Measurements from ENCODE around the gene RIPOR2.
A peak's percentile ranks its signal among the peaks of the same experiment; 100 is the strongest.

RIPOR2 gene

GRCh38 chr6:24875534-24875901 lies 60.2 kb downstream of the RIPOR2 start:
- DNase-seq (ENCODE audit: low read depth), result no peak

DNA sequence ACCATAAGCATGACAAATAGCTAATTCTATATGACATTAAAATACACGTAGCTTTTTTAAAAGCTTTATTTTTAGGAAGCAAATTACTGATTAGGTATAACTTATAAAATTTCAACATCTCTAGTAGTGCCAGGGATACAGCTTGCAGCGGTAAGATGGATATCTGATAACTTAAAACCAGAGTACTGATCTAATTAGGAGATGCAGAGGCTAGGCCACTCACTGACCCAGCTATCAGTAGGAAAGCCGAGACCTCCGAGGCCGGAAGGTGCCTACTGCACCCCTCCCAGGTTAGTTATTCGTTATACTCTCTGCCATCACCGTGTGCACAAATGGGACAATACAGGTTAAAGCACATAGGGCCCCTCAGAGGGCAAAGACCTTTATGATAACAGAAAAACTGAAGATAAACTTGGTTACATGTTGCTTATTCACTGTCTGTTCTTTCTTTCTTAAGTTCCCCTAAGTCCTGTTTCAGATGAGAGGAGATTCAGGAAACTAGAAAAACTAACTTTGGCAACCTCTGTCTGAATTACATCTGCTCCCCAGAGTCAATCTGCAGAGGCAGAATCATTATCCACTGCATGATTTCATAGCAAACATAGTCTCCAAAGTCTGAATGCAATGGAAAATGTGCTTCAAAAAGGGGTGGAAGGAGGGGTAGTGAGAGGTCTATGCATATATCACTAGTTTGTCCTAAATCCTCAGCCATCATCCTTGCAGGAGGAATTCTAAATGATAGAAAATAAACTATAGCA lies 60.8 kb downstream of the RIPOR2 start:
- DNase-seq (ENCODE audit: low read depth), result no peak

DNA sequence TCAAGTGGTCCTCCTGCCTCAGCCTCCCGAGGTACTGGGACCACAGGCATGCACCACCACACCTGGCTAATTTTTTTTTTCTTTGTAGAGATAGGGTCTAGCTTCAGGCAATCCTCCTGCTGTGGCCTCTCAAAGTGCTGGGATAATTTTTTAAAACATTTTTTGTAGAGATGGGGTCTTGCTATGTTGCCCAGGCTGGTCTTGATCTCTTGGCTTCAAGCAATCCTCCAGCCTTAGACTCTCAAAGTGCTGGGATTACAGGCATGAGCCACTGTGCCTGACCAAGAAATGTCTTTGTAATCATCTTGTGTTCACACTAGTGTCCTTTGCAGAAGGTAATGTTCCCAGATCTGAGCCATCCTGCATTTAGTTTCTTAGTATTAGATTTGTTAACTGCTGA lies 61.6 kb downstream of the RIPOR2 start:
- DNase-seq (ENCODE audit: low read depth), result no peak

GRCh38 chr6:24872779-24873178 lies 63.0 kb downstream of the RIPOR2 start:
- no peak for DNase-seq (ENCODE audit: low read depth)

DNA sequence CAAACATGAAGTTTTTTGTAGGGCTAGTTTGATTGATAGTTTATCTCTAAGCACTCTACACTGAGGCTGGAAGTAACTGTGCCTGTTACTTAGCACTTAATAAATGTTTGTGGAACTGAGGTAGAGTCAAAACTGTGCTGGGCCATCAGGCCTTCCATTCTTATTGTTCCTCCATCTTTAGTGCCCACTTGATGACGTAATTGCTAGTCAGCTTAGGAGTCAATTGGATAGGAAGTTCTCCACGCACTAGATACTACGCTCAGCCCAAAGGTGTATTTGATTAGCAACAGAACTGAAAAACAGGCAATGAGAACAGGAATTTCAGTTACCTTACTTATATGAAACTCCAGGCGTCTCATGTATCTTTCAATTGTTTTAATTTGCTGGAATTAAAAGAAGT lies 67.0 kb downstream of the RIPOR2 start:
- no peak for DNase-seq (ENCODE audit: low read depth)

DNA sequence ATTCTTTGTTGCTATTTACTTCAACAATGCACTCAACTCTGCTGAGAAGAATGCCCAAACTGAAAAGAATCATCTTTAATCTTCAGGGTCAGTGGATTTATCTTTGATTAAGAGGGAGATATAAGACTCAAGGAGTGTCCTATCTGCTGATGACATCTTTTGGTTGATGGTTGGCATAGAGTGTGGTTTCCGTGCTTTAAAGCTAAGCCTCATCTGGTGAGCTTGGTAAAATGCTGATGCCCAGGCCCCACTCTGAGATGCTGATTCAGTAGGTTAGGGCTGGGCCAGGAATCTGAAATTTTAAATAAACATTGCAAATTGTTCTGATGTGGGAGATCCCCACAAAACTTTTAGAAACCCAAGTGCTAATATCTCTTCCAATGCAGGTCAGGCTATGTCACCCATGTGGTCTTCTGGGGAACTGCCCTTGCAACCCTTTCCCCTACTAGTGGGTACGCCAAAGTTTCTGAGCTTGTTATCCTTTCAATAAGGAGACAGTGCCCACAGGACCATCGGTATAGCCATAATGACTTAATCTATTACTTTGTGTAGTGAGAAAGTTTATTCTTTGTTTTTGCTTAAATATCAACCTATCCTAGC lies 68.6 kb downstream of the RIPOR2 start:
- no peak for DNase-seq (ENCODE audit: low read depth)

DNA sequence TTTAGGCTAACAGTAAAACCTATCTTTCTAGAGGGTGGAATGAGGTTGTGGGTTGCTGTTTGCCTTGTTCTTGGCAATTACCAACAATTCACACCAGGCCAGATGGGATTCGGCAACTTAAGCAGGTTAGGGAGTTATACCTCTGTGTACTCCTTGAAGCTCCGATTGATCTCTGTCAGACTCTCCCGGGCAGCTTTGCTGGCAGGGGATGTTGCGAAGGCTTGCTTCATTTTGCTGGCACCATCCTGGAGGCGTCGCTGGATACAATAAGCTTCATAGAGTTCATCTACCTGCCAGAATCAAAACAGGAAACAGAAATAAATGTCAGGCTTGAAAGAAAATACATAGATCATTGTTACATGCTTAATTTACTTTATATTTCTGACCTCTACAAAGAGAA lies 70.6 kb downstream of the RIPOR2 start:
- DNase-seq (ENCODE audit: low read depth), result no peak

GRCh38 chr6:24864343-24864742 lies 71.4 kb downstream of the RIPOR2 start:
- peak; percentile 59 for DNase-seq (ENCODE audit: low read depth)

GRCh38 chr6:24861934-24862333 lies 73.8 kb downstream of the RIPOR2 start:
- no peak for DNase-seq (ENCODE audit: low read depth)

DNA sequence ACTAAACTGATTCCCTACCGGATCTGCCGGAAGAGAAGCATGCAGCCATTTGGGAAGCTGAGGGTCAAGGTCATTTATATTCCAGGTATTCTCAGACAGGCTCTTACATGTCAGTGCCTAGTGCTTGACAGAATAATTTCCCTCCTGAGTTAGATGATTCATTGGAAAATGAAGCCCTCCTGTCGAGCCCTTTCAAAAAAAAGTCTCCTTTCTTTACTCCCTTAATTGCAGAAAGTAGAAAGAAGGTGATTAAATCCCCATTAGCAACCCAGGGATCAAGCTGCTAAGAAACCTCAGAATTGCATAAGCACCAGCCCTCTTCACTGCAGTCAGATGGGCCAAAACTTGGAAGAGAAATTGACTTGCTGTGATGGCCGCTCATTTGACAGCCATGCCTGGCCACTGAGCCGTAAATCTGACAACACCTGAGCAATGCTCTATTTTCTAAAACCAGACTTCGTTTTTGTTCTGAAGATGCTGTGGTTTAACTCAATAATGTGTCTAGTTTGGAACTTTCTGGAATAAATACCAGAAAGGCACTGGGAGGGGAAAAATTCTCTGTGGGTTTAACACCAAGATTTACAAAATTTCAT lies 76.1 kb downstream of the RIPOR2 start:
- no peak for DNase-seq (ENCODE audit: low read depth)

DNA sequence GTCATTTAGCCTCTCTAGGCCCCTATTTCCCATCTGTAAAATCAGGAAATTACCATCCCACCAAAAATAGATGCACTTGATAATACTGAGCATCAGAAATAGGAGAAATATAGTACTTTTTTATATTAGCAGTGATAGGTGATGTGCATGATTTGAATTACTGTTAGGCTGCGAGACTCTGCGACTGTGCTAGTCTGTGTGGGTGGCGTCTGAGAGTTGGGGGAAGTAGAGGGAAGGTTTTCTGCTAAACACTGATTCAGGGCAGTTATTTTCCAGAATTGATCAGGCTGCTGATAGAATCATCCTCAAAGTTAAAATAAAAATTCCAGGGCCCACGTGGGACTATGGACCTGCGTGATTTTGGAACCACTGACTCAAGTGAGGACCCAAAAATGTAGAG lies 76.6 kb downstream of the RIPOR2 start:
- no peak for DNase-seq (ENCODE audit: low read depth)

GRCh38 chr6:24858177-24858653 lies 77.5 kb downstream of the RIPOR2 start:
- peak; percentile 38 for DNase-seq (ENCODE audit: low read depth)

GRCh38 chr6:24856901-24857670 lies 78.7 kb downstream of the RIPOR2 start:
- DNase-seq (ENCODE audit: low read depth), result no peak

DNA sequence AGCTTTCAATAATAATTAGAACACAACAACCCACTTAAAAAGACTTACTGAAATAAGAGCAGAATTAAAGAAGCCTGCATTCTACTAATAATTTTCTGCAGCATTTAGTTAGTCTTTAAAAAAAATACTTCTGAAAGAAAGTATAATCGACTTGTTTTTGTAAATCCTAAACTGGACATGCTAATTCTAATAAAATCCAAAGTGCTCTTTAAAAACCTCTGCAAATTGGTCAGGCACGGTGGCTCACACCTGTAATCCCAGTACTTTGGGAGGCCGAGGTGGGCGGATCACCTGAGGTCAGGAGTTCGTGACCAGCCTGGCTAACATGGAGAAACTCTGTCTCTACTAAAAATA lies 79.5 kb downstream of the RIPOR2 start:
- DNase-seq (ENCODE audit: low read depth), result no peak

DNA sequence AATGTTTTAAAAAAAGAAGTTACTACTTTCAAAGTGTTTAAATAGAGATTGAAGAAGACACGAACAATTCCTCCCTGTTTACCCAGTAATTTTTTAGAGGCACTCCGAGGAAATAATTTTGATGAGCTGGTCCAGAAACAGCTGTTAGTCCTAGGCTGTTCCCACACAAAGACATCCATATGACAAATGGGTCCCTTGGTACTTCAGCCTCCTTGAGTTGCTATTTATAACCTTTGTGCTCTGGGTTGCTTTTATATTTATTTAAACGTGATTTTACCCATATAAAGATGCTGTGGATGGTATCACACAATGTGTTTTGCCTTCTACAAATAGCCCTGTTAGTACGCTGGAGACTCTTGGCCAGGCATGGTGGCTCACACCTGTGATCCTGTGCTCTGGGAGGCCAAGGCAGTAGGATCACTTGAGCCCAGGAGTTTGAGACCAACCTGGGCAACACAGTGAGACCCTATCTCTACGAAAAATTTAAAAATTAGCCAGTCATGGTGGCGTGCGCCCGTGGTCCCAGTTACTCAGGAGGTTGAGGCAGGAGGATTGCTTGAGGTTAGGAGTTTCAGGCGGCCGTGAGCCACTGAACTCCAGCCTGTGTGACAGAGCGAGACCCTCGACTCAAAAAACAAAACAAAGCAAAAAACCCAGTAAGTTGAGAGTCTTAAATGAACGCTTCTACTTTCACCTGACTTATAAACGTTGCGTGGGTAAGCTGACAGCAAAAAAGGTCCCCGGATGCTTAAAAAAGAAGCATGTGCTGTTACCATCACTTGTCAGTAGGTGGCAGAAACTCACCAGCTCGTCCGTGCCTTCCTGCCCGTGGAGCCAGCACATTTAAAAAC lies 80.1 kb downstream of the RIPOR2 start:
- peak; percentile 75 for DNase-seq (ENCODE audit: low read depth)

- no peak for DNase-seq (ENCODE audit: low read depth)
These were observed 81.6 kb downstream of the RIPOR2 start for GRCh38 chr6:24854077-24854666.

DNA sequence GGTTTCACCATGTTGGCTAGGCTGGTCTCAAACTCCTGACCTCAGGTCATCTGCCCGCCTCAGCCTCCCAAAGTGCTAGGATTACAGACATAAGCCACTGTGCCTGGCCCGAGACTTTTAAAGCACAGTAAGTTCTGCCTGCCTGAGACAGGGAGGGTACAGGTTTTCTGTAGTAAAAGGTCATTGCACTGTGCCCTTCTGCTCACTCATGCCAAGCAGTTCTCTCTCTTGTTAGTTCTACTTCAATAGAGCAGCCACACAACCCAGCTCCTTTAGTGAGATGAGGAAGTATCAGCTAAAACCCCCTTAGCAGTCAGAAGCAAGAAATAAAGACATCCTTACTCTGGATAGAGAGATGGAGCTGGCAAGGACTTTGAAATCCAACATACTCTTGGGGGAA lies 84.7 kb downstream of the RIPOR2 start:
- DNase-seq (ENCODE audit: low read depth), result no peak

DNA sequence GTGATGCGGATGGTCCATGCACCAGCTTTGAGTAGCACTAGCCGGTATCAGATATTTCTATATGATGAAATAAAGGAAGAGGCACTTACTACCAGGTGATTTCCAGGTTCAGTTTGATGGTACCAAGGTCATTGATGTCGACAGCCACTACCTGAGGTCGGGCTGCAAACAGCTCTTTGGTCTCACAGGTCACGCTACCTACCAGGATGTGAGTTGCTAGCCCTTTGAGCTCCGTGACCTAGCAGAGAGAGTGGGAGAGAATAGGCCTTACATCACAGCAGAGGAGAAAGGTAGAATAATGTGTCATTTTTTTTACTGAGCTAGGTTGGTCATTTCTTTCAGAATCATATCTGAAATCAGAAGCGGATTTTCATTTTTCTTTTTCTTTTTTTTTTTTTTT lies 86.0 kb downstream of the RIPOR2 start:
- DNase-seq (ENCODE audit: low read depth), result no peak

GRCh38 chr6:24848461-24848860 lies 87.3 kb downstream of the RIPOR2 start:
- no peak for DNase-seq (ENCODE audit: low read depth)

DNA sequence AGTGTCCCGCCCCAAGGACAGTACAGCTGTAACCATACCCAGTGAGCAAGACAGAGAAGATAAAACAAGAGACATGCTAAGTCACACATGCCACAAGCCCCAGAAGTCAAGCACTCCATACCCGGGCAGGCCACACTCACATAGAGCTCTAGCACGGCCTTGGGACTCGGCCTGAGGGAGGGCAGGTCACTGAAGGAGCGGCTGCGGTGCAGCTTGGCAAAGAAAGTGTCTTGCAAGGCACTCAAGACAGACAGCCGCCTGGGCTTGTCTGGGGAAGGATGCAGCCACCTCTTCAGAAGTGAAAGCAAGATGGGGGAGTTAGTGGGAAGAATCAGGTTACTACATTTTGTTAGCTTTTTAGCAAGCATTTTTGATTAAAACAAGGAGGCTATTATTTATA lies 88.4 kb downstream of the RIPOR2 start:
- no peak for DNase-seq (ENCODE audit: low read depth)

DNA sequence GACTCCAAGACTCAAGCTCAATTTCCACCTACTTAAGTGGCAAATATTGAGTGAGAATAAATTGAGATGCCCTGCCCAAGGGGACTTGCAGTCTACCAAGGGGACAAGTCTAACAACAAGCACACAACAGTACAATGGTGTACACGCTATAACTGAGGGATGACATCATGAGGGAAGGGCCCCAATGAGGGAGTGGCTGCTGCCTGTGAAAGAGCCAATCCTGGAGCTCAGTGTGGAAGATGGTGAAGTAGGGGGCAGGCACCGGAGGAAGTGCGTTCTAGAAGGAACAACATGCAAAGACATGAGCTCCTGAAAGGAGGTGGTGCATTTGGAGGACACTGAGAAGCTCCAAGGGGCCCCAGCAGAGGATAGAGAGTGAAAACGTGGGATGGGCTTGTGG lies 90.2 kb downstream of the RIPOR2 start:
- no peak for DNase-seq (ENCODE audit: low read depth)

DNA sequence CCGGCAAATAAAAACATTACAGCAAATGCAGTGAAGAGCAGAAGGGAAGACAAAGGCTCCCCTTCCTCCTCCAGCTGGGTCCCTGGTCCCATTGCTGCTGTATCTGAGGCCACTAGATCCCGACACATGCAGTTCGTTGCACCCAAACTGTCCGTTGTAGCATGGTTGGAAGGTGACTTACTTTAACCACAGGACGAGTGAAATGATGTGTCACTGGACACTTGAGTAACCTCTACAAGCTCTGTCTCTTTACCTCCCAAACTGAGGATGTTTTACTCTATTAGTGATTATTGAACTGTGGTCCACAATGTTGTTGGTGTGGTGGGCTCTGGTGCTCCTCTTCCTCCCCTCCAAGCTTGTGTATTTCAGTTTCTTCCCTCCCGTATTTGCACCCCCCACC lies 90.9 kb downstream of the RIPOR2 start:
- DNase-seq (ENCODE audit: low read depth), result no peak
